NCI-H748 (cell line): ENCODE data around the gene RTN4RL1.

Experiments used
- DNase-seq: peaks from one replicate; lab custom pipeline; 2025; ENCODE audit not compliant: unreplicated experiment; lab: John Stamatoyannopoulos, UW

Gene RTN4RL1, protein sequence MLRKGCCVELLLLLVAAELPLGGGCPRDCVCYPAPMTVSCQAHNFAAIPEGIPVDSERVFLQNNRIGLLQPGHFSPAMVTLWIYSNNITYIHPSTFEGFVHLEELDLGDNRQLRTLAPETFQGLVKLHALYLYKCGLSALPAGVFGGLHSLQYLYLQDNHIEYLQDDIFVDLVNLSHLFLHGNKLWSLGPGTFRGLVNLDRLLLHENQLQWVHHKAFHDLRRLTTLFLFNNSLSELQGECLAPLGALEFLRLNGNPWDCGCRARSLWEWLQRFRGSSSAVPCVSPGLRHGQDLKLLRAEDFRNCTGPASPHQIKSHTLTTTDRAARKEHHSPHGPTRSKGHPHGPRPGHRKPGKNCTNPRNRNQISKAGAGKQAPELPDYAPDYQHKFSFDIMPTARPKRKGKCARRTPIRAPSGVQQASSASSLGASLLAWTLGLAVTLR

DNA sequence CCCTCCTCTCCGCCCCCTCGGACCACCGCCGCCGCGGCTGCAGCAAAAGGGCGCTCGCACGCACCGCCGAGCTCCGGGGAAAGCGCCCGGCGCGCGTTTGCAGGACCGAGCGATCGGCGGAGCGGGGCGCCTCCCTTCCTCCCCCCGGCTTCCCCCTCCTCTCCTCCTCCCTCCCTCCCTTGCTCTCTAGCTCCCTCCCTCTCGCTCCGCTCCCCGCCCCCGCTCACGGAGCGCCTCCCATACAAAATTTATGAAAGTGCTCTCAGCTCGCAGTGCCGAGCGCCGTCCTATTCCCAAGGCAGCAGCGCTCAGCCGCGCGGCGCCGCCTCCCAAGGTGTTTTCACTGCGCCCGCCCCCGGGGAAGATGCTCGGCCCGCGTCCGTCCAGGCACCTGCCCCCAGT is at the start of gene RTN4RL1:
TSS of gene RTN4RL1 (minus strand) at position 115 of the 402 bp plus-strand sequence. CDS start 469 bp downstream, outside the sequence.
- DNase-seq: peak; percentile 83

DNA sequence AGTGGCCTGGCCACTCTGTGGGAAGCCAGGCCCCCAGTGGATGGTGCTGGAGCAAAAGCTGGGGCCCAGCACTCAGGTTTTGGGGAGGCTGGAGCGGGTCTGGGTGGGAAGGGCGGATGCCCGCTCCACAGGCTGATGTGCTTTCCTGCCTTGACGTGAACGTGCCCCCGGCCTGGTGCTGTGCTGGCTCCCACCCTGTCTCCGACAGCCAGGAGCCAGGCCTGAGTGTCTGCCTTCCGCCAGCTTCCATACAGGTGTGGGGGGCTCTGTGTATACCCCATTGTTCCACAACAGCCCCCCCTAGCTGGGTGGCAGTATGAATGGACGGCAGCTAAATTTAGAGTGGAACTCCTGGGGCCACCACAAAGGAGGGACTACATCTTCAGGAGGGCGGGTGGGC is 49.8 kb upstream of the RTN4RL1 start:
- DNase-seq: no peak

DNA sequence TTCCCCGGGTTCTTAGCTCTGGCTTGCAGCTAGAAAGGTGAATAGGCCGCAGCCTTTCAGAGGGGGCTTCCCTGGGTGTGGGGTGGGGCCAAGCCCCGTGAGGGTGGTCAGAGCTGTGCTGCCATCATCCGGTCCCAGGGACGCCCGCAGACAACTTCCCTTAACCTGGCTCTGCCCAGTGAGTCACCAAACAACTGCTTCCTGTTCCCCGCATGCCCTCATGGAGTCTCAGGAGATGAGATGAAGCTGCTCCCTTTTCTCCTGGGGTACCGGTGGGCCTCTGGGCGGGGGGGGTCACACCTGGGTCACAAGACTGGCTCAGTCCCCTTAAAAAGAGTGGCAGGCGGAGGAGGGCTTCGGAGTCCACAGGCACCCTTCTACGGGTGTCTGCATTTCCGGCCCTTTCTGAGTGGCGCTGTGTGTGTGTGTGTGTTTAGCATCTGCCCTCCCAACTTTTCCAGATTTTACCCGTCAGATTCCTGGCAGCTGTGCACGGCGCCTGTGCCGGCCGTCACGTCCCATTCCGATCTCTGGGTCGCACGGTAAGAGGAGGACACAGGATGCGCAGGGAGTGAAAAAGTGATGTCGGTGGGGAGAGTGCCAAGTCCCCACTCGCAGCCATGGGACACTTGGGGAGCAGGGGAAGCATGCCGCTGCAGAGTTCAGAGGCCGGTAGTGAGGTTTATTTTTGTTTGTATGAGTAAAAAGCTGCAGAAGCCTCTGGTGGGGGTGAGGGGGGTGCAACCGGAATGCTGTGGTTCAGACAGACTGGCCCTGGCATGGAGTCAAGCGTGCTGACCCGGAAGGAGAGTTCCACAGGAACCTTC is 46.5 kb upstream of the RTN4RL1 start:
- DNase-seq: no peak

- no peak for DNase-seq
Measured at GRCh38 chr17:2071024-2071385, 45.9 kb upstream of the RTN4RL1 start.

DNA sequence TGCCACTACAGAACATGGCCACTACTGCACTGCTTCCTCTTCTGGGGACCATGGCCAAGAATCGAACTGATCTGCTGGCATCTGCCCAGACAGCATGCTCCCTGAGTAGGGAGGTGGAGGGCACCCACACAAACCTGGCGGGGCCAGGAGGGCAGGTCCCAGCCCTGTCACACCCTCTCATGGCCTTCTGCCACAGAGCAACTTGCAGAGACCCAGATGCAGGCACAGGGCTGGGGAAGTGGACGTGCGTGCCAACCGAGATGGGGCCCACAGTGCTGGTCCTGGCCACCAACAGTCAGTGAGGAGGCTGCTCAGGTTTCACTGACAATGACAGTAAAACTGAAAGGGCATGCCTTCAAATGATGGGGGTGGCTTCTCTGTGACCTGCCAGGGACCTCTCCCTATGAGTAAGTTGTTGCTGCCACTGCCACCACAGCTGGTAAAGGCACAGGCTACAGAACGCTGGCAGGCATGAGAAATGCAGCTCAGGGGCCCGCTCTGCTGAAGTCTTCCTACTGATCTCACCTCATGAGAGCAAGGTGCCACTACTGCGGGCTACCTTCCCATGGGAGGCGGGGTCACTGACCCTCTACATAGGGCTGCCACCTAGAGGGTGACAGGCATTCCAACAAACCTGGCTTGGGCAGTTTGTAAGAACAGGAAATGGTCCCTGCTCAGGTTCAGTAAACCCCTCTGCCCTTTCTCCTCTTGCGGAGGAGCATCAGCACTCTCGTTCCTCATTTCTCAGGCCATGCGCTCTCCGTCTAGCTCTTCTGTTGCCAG is 45.3 kb upstream of the RTN4RL1 start:
- no peak for DNase-seq

DNA sequence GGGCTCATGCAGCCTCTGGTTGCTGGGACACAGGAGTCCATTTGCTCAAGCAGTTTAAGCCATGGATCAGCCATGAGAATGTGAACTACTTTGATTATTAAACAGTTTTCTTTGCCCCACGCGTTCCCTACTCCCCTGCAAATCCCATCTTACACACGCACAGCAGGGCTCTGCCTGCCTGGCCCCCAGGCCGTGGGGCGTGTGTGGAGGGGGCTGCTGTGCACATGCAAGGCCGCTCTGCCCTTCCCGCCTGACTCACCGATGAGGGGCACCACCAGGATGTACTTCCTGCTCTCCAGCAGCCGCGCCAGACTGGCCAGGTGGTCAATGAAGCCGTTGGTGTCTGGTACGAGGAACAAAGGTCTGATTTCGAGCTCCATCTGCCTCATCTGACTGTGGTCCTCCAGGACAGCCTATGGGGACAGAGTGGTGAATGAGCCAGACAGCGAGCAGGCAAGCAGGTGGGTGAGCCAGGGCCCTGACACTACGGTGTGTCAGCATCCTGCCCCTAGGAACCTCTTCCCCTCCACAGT is 43.5 kb upstream of the RTN4RL1 start:
- no peak for DNase-seq

DNA sequence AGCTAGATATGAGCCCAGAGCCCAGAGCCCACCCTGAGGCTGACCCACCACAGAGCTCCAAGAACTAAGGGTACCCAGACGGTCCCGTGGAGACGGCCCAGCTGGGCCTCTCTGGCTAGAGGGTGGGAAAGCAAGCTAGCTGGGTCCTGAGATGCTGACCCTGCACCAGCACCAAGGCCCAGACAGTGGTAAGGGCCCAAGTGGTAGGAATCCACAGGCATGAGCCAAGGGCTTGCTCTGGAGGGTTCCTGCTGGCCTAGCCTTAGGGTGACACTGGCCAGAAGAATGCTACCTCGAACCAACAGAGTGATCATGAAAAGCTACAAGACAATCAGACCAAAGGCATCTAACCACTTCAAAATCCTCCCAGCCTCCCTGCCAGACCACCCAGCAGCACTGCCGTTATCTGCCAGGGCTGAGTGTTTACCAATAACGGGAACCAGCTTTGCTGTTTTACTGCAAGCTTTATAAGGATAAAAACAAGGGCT is 42.9 kb upstream of the RTN4RL1 start:
- no peak for DNase-seq

DNA sequence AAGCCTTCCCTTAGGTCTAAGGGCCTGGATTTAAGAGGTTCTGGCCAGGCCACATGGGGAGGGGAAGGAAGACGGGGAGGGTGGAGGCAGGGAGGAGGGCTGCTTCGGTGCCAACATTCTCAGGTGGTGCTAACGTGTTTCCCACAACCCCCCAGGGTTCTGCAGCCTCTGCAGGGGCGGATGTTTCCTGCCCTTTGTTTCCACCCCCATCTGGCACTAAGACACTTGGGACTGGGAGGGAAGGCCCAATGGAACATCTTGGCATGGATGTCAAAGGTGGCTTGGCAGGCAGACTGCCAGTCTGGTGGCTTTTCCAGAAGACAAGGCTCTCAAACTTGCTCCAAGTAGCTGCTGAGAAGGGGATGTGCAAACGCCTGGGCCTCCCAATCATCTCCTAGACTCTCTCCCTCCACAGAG is 42.5 kb upstream of the RTN4RL1 start:
- no peak for DNase-seq

DNA sequence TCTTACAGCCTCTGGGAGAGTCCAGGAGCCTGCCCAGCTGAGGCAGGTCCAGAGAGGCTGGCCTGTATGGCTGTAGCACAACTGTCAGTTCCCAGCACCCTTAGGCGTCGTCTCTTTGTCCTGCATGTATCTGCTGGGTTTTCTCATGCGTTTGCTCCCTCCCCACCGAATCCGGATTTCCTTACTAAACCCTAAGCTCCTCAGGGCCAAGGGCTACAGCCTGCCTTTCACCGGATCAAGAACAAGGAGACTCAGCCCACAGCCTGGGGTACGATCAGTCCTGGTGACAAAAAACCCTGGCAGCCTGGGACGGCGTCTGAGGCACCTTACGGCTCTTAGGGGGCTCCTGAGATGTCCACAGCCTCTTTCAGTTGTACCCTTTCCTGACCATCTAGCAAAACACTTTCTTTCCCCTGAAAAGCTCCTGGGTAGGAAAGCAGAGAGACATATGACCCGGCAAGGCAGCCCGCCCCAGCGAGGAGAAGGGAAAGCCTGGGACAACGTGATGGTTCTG is 42.0 kb upstream of the RTN4RL1 start:
- no peak for DNase-seq

DNA sequence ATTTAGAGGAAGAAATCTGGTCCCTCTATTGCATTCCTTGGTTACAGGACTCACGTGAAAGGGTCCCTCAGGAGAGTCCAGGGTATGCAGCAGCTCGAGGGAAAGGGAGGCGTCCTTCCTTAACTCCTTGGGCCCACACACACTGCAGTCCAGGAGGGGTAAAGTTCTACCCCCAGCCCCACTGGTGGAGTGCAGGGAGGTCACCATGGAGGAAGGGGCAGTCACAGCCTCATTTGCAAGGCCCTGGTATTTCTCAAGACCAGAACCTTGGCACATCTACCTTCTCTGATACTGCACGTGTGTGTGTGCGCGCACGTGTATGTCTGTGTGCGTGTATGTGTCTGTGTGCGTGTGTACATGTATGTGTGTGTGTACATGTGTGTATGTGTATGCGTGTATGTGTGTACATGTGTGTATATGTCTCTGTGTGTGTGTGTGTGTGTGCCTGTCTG is 40.8 kb upstream of the RTN4RL1 start:
- DNase-seq: no peak

GRCh38 chr17:2064980-2065785 is 40.0 kb upstream of the RTN4RL1 start:
- peak; percentile 22 for DNase-seq

GRCh38 chr17:2064520-2064971 is 39.4 kb upstream of the RTN4RL1 start:
- DNase-seq: no peak

DNA sequence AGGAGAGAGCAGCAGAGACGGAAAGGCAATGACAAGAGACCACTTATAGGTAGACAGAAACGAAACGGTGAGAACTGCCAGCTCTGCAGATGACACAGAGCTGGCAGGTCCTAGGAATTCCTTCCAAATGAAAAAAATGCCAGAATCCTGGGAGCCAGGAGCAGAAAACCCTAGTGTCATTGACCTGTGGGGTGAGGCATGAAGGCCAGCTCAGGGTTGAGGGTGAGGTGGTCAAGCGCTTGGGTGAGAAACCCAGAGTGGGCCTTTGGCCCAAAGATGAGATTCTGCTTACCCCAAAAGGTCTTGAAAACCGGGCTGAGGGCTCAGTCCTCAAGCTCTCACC is 39.0 kb upstream of the RTN4RL1 start:
- no peak for DNase-seq

DNA sequence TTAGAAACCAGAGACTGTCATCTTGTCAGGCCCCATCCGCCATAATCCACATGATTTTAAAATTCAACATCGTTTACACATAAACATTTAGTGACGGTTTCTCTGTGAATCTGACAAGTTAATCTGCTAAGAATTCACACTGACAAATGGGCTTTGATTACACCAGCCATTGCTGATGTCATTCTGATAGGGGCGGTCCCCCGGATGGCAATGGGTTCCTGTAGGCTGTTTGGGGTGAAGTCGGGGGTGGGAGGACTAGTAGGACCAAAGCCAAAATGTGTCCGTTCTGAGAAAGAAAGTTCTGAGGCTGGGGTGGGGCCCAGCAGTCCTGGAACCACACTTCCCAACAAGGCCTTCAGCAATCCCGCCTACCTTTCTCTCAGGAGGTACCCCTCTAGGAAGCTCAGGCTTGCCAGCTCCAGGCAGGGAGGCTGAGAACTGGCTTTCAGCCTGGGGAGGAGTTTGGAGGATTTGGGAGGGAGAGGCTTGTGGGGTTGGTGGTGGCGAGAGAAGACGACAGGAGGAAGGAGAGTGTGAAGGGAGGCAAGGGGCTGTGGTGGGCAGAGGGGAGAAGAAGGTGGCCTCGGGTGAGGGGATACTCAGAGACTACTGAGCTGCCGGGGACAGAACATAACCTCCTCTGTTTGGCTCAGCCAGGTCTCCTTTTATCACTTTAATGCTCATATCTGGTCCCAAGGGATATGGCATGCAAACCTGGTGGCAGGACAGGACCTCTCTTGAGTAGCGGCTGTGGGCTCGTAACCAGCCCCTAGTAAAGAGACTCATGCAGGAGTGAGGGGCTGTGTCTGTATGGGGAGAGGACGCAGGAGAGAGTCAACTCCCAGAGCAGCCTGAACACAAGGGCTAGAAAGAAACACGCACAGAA is 38.4 kb upstream of the RTN4RL1 start:
- DNase-seq: no peak

- no peak for DNase-seq
Measured at GRCh38 chr17:2062571-2063183, 37.5 kb upstream of the RTN4RL1 start.

GRCh38 chr17:2061441-2061958 is 36.4 kb upstream of the RTN4RL1 start:
- DNase-seq: no peak

- DNase-seq: no peak
Measured at GRCh38 chr17:2060681-2061440, 35.7 kb upstream of the RTN4RL1 start.

- no peak for DNase-seq
Measured at GRCh38 chr17:2060385-2060658, 35.2 kb upstream of the RTN4RL1 start.
